Neutrophil (primary cell): ENCODE data around the gene MAP3K2.

Experiments
- H3K27ac ChIP-seq: fragments of 200-600 bp; sonication (generic); 2 replicates; pipeline ENCODE4 v1.5.1; 2016; ENCODE audit warnings: mild to moderate bottlenecking, moderate library complexity
- H3K27me3 ChIP-seq: fragments of 200-600 bp; sonication (generic); 2 replicates; pipeline ENCODE4 v1.6.0; 2016; ENCODE audit warnings: mild to moderate bottlenecking
- H3K36me3 ChIP-seq: fragments of 200-600 bp; sonication (generic); 2 replicates; pipeline ENCODE4 v1.5.1; 2017
- H3K4me1 ChIP-seq, 2 experiments: fragments of 200-600 bp in 1 of 2; sonication (generic) in 1 of 2; 1 replicate in 1 of 2; 2 replicates in 1 of 2; pipeline versions ENCODE4 v1.5.1 to v1.6.1; 2013 to 2016; ENCODE audit warnings: low read depth in 1 of 2, low read length in 1 of 2, mild to moderate bottlenecking in 1 of 2, moderate library complexity in 1 of 2; ENCODE audit not compliant: control insufficient read depth in 1 of 2, insufficient read depth in 1 of 2
- H3K4me3 ChIP-seq, 2 experiments: fragments of 200-600 bp in 1 of 2; sonication (generic) in 1 of 2; 1 replicate in 1 of 2; 2 replicates in 1 of 2; pipeline ENCODE4 v1.5.1; 2013 to 2016; ENCODE audit warnings: low read depth in 1 of 2, low read length in 1 of 2, mild to moderate bottlenecking in 1 of 2, moderate library complexity in 1 of 2
- H3K9me3 ChIP-seq: fragments of 200-600 bp; sonication (generic); 2 replicates; pipeline ENCODE4 v1.5.1; 2016
- TF ChIP-seq, protein P1 (sequence below): fragments of 200-600 bp; sonication (generic); IDR thresholded peaks from 2 replicates; pipeline ENCODE4 v1.5.1; 2016; ENCODE audit warnings: antibody characterized with exemption

The MAP3K2 gene

DNA sequence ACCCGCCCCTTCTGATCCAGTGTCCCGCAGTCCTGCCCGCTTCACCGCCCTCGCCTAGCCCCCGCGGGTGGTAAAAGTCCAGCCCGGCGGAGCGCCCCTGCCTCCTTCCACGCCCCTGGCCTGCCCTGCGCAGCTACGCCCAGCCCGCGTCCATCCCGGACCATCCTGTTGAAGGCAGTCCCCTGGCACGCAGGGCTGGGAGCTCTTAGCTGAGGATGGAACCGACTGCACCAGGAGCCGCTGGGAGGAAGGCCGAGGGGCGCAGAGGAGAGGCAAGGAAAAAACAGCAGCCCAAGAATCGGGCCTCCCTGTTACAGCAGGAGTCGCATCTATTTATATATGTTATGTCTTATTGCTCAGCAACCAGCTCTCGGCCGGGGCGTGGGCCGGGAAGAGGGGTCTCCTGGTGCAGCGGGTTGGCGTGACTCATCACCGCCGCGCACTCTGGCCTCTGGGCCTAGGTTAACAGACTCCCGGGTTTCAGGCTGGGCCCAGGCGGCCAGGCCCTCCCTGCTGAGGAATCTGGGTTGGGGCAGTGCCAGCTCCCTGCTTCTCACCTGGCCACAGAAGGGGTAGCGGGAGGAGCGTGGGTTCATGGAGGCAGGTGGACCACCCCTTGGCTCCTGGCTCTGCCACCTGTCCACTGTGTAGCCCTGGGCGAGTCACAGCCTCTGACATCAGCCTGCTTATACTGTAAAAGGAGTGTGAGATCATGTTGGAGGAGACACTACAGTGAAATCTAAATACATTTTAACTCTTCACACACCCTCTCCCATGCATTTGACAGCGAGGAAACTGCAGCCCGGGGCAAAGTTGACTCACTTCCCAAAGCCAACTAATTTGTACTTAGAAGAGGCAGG is 13.4 kb upstream of the MAP3K2 start:
- Histone ChIP-seq H3K9me3 (no peaks in the 10 kb centered on the region), H3K27ac (no peak overlapping the region), H3K36me3 (no peaks in the 10 kb centered on the region), H3K4me1 (no peaks in the 10 kb centered on the region), H3K27me3 (no peaks in the 10 kb centered on the region), H3K4me3 (no peak overlapping the region)
- TF ChIP-seq, protein P1, sequence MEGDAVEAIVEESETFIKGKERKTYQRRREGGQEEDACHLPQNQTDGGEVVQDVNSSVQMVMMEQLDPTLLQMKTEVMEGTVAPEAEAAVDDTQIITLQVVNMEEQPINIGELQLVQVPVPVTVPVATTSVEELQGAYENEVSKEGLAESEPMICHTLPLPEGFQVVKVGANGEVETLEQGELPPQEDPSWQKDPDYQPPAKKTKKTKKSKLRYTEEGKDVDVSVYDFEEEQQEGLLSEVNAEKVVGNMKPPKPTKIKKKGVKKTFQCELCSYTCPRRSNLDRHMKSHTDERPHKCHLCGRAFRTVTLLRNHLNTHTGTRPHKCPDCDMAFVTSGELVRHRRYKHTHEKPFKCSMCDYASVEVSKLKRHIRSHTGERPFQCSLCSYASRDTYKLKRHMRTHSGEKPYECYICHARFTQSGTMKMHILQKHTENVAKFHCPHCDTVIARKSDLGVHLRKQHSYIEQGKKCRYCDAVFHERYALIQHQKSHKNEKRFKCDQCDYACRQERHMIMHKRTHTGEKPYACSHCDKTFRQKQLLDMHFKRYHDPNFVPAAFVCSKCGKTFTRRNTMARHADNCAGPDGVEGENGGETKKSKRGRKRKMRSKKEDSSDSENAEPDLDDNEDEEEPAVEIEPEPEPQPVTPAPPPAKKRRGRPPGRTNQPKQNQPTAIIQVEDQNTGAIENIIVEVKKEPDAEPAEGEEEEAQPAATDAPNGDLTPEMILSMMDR, result no peak

DNA sequence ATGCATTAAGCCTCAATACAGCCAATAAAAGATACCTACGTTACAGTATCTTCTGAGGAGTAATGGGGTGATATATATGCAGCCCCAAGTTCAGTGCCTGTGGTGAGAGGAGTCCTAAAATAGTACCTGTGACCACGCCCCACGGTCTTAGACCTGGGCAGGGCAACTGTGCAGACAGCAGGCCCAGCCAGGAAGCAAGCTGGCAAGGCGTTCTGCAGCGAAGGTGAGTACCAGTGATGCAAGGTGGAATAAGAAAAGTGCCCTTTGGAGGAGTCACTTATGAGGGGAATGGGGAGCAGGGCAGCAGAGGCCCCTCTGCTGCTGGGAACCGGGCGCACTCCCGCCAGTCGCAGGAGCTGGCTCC is 12.7 kb upstream of the MAP3K2 start:
- no peak overlapping the region for H3K4me3 ChIP-seq
- no peaks in the 10 kb centered on the region for H3K36me3 ChIP-seq
- H3K27me3 ChIP-seq, result no peaks in the 10 kb centered on the region
- H3K9me3 ChIP-seq, result no peaks in the 10 kb centered on the region
- TF ChIP-seq, protein P1, result no peak
- no peaks in the 10 kb centered on the region for H3K4me1 ChIP-seq
- H3K27ac ChIP-seq, result no peak overlapping the region

DNA sequence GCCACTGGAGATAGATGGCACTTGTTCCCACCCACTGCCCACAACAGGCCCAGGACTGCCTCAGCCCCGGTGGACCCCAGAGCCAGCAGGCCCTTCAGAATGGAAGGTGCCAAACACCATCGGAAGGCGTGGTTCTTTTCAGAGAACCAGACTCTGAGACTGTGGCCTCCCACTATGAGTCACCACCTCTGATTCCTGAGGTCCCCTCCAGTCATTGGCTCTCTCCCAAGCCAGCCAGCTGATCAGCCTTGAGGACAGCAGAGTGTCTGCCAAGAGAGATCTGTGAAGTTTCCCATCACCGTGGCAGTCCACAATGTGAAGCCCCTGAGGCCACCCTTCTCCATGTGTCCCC is 10.4 kb upstream of the MAP3K2 start:
- no peaks in the 10 kb centered on the region for H3K4me1 ChIP-seq
- no peak overlapping the region for H3K4me3 ChIP-seq
- no peaks in the 10 kb centered on the region for H3K9me3 ChIP-seq
- H3K27ac ChIP-seq, result no peak overlapping the region
- H3K27me3 ChIP-seq, result no peaks in the 10 kb centered on the region
- TF ChIP-seq, protein P1, result no peak
- no peaks in the 10 kb centered on the region for H3K36me3 ChIP-seq

DNA sequence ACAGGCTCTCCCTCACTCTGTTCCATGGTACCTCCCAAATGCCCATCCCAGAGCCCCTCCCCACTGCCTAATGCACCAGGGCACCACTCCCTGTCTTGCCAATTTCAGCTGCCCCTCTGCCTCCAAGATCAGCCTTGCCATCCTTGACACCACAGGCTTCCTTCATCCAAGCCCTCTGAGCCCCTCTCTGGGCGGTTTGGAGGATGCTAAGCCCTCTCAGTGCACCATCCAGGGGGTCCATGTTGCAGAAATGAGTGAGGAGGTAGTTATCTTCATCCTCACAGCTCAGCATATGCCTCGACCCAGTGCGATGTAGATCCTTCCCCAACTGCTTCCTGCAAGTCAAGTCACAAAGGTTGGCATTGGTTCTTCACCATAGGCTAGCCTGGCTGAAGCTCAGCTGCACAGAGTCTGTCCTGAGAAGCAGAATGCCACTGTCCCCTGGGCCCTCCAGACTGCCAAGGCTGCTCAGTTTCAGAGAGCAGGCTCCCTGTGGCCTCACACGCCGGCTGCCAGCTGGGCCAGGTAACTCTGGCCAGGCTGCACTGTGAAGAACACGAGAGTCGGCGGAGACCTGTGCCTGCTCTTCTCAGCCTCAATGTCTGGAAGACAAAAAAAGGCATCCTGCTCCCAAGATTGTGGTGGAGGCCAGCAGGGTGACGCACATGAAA is 9.9 kb upstream of the MAP3K2 start:
- H3K9me3 ChIP-seq, result no peaks in the 10 kb centered on the region
- TF ChIP-seq, protein P1, result no peak
- H3K36me3 ChIP-seq, result no peaks in the 10 kb centered on the region
- no peak overlapping the region for H3K27ac ChIP-seq
- no peak overlapping the region for H3K4me3 ChIP-seq
- peaks cover 0 to 4% of the 10 kb centered on the region in 2 experiments for H3K4me1 ChIP-seq
- H3K27me3 ChIP-seq, result no peaks in the 10 kb centered on the region

DNA sequence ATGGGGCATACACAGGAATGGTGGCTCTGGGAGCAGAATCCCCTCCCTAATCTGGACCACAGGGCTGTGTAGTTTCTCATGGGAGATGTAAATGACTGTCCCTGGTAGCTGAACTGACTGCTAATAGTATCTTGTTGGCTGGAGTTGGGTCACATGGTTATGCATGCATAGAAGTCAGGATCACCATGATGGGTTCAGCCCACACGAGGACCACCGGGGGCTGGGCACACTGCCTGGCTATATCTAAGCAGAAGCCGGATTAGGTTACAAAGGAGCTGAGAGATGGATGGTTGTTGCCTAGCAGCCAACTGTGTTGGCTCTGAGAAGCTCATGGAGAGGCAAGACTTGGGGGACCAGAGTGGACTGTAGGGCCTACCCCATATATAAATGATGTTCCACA is 6.7 kb upstream of the MAP3K2 start:
- Histone ChIP-seq H3K9me3 (no peaks in the 10 kb centered on the region), H3K27ac (no peak overlapping the region)
- TF ChIP-seq, protein P1, result no peak

More for the DNA sequence above, 6.7 kb upstream of the MAP3K2 start:
- H3K36me3 ChIP-seq, result no peaks in the 10 kb centered on the region
- peaks cover 22 to 36% of the 10 kb centered on the region in 2 experiments for H3K4me1 ChIP-seq
- no peak overlapping the region for H3K4me3 ChIP-seq
- H3K27me3 ChIP-seq, result no peaks in the 10 kb centered on the region
